Ecto neural progenitor cell (in vitro differentiated cells): ENCODE measurements around the gene CSPG4.
"Not testable (repeated sequence)": the region's sequence is repeated elsewhere in the genome, so short reads cannot be mapped to it uniquely, and the experiment has no call there.

Experiments used
- DNase-seq: peaks from one replicate; pipeline ENCODE4 v3.0.0-alpha.2; 2018; ENCODE audit warnings: low spot score

The CSPG4 gene

GRCh38 chr15:75725006-75725718 lies 12.5 kb upstream of the CSPG4 start:
- no peak for DNase-seq

DNA sequence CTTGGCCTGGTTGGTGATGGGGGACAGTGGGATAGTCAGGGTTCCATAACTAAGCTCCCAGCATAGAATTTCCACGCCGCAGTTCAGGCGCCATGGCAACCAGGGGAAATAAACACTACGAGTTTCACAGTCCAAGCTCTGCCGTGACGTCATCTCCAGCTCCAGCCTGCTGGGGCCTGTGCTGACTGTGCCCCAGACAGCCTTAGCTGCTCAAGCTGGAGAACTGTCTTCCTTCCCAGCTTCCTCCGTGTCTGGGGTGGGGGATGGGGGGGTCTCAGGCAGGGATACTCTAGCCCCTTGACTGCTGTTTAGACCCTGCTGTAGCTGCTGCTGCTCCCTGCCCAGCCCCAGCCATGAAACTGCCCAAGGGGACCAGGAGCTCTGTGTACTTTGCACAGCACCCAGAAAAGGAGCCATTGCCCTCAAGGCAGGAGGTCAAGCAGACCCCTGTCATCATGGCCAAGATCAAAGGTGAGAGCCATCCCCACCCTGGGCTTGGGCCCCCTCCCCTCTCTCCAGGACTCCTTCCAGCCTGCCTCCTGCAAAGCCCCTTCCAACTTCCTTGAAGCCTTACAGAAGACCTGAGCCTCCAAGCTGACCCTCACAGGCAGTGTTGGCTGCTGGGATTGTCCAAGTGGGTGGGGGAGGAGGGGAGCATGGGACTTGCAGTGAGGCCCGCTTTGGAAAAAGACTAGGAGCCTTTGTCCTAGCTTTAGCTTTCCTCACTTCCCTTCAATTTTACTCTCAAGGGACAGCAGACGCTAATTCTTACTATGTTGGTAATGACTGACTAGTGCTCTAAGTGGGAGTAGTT lies 11.4 kb upstream of the CSPG4 start:
- no peak for DNase-seq

GRCh38 chr15:75723171-75723846 lies 10.7 kb upstream of the CSPG4 start:
- DNase-seq = no peak

GRCh38 chr15:75721923-75722870 lies 9.5 kb upstream of the CSPG4 start:
- no peak for DNase-seq

DNA sequence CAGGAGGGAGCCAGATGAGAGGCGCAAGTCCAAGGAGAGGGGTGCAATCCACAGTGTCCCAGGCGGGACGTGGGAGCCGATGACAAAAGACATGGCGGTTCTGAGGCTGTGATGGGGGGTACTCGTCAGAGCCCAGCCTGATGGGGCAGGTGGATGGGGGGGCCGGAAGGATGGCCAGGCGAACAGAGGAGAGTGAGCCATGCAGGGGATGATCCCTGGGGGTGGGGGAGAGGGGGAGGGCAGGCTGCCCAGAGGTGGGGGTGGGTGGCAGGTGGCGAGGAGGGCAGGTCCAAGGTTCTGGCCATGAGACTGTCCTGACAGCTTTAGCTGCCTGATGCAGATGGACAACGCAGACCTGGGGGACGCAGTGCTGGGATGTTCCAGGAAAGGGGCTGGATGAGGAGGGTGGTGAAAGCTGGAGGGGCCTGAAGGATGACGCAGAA lies 8.9 kb upstream of the CSPG4 start:
- DNase-seq = no peak

DNA sequence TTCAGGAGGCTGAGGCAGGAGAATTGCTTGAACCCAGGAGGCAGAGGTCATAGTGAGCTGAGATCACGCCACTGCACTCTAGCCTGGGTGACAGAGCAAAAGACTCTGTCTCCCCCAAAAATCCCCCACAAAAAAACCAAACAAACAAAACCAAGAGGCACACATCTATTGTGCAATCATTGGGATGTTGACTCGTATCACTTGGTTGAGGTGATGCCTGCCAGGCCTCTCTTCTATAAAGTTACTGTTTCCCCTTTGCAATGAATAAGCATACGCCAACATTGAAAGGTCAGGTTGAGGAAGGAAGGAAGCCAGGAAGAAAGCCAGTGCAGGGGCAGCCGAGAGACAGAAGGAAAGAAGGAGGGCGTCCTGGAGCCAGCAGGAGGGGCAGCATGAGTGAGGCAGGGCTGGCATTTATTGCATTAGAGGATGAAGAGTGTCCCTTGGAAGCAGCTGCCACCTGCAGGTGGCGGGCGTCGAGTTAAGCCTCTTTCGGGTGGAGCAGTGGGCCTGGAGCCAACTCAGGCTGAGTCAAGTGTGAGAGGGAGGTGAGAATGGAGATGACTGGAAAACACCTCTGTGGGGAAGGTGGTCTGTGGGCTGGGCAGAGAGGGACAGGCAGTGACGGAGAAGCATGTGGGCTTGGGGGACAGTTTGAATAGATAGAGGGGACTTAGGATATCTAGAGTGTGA lies 8.3 kb upstream of the CSPG4 start:
- no peak for DNase-seq

DNA sequence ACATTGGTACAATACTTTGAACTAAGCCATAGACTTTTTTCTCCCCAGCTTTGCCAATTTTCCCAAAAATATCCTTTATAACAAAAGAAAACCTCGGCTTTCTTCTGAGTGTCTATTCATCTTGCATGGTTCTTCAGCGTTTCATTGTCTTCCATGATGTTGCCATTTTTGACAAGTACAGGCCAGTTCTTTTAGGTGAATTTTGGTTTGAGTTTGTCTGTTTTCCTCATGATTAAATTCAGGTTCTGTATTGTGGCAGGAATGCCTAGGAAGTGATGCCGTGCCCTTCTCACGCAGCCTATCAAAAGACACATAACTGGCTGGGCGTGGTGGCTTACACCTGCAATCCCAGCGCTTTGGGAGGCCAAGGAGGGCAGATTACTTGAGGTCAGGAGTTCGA lies 7.6 kb upstream of the CSPG4 start:
- DNase-seq = no peak

DNA sequence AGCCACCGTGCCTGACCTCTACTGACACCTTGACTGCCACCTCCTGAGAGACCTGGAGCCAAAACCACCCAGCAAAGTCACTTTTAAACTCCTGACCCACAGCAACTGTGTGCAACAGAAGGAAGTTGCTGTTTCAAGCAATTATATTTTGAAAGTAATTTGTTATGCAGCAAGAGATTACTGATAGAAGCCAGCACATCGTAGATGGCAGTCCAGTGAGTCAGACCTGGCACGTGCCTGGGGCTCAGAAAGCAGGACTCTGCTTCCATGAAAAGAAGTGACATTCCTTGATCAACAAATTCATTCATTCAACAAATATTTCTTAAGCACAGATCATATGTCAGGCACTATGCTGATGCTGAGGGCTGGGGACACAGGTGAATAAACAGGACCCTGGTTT lies 5.7 kb upstream of the CSPG4 start:
- no peak for DNase-seq

DNA sequence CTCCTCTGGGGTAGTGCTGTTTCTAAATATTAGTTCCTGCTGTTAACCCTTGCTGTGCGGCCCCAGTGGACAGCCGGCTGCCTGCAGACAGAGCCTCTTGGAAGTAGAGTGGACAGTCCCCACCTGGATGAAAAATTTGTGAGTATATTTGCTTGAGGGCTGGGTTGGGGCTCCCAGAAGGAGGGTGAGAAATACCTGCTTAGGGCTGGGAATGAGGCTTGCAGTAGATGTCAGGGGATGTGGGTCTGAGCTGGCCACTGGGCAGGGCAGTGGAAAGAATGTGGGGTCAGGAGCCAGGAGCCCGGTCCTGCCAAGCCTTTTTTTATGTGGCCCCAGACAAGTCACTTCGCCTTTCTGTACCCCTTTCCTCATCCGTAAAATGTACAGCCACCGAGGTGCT lies 4.4 kb upstream of the CSPG4 start:
- not testable (repeated sequence) for DNase-seq

GRCh38 chr15:75716249-75716950 lies 3.8 kb upstream of the CSPG4 start:
- not testable (repeated sequence) for DNase-seq

DNA sequence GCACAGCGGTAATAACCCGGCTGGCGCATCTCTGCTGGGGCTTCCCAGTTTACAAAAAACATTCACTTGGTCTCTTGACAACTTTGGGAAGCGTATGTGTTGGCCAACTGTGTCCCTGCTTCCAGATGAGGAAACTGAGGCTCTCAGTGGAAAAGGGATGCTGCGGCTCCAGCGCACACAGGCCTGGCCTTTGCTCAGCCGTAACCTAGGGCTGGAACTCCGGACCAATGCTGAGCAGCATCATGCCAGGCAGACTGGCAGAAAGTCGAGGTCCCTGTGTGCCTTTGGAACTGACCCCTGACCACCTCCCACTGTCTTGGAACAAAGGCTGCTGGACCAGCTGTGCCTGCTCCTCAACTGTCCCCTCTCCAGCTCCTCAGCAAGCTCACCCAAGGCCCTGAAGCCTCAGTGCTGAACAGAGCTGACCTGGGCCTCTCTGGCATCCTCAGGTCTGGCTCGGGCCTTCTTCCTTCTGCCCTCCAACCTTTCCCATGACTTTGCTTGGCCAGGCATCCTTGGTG lies 2.7 kb upstream of the CSPG4 start:
- not testable (repeated sequence) for DNase-seq

- no peak for DNase-seq
These were observed 1.5 kb upstream of the CSPG4 start for GRCh38 chr15:75714195-75714594.

- no peak for DNase-seq
These were observed 769 bp upstream of the CSPG4 start for GRCh38 chr15:75713338-75713895.

GRCh38 chr15:75711495-75711894 lies 1.2 kb downstream of the CSPG4 start:
- not testable (repeated sequence) for DNase-seq

DNA sequence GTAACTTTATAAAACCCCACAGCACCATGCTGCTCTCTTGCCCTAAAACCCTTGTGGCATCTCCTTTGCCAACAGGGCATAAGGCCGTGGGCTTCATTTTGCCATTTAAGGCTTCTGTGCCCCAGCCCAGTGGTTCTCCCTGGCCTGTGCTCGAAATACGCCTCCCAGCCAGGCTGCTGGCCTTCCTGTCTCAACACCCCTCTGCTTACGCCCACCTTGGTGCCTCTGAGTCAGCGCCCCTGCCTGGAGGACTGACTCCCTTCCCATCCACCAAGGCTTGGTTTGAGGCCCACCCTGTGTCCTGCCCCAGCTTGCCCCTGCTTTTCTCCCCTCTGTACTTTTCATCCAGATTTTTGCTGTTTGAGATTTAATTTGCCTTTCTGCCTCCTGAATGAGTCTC lies 1.8 kb downstream of the CSPG4 start:
- DNase-seq = not testable (repeated sequence)

GRCh38 chr15:75709458-75709857 lies 3.2 kb downstream of the CSPG4 start:
- not testable (repeated sequence) for DNase-seq

DNA sequence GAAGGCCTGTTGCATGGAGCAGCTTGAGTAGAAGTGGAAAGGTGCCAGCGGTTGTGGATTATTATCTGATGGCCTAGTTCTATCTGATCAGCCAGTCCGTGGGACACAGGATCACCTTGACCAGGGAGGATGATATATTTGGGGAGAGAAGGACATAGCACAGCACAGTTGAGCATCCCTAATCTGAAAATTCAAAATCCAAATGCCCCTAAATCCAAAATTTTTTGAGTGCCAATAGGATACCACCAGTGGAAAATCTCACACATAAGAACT lies 6.0 kb downstream of the CSPG4 start:
- DNase-seq = no peak

- DNase-seq = no peak
These were observed 6.6 kb downstream of the CSPG4 start for GRCh38 chr15:75705854-75706681.

DNA sequence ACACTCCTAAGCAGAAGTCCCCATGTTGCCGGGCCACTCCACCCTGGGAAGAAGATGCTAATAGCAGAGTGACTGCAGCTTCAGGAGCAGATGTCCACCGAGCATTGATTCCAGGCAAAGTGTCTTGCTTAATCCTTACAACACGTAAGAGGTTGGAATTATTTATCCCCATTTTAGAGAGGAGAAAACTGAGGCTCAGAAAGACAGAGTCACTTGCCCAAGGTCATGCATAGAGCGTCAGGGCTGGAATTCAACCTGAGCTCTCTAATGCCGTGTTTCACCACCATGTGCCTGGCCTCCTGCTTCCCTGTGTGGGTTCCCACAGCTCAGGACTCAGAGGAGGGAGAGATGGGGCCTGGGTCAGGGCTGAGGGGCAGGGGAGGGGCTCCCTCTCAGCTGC lies 7.3 kb downstream of the CSPG4 start:
- DNase-seq = not testable (repeated sequence)
